Endothelial cell of umbilical vein (primary cell): ENCODE results near the gene HENMT1. TPM values are rescaled to one million over a fixed set of nuclear protein-coding genes. Genes with fewer than 3 reads are reported as not detected.
A peak's percentile ranks its signal among the peaks of the same experiment; 100 is the strongest.

Experiments used
- BruUV-seq: library from RNA; stranded (reverse); fragments of 400-500 nt; replicated peaks from 2 replicates; lab custom pipeline; 2021; lab: Mats Ljungman, UMichigan
- CTCF ChIA-PET: fragments of 300-600, 350-600 bp; sonication (Branson Sonifier 250); formaldehyde crosslinking; loops from one replicate; lab custom pipeline; 2021; ENCODE audit warnings: antibody characterized with exemption, inconsistent platforms; lab: Charles Lee
- POLR2A ChIA-PET: fragments of 300-600, 350-600 bp; sonication (Branson Sonifier 250); formaldehyde crosslinking; loops from one replicate; lab custom pipeline; 2021; ENCODE audit warnings: antibody characterized with exemption, inconsistent platforms; lab: Charles Lee
- DNase-seq: peaks from one replicate; pipeline ENCODE4 v3.0.0-alpha.2; 2011; ENCODE audit warnings: low read depth, low spot score
- FAIRE-seq: peaks from 2 replicates; lab custom pipeline; 2011; peaks lifted over from hg19 to GRCh38; lab: Jason Lieb, UNC
- H2AFZ ChIP-seq: 2 replicates; pipeline ENCODE4 v1.6.0; 2012; ENCODE audit warnings: low read depth, low read length, control low read depth, inconsistent platforms
- H3K27ac ChIP-seq: 2 replicates; pipeline ENCODE4 v1.5.1; 2011; ENCODE audit warnings: low read depth, mild to moderate bottlenecking, control low read depth, low read length, moderate library complexity; ENCODE audit not compliant: insufficient read depth
- H3K27me3 ChIP-seq, 2 experiments: 2 replicates each; pipeline versions ENCODE4 v1.6.0 to v1.6.1; 2011; ENCODE audit warnings: low read length in 2 of 2, mixed read lengths in 1 of 2; ENCODE audit not compliant: control insufficient read depth in 2 of 2, insufficient read depth in 2 of 2
- H3K36me3 ChIP-seq, 2 experiments: 2 replicates in 1 of 2; 3 replicates in 1 of 2; pipeline ENCODE4 v1.5.1; 2011; ENCODE audit warnings: low read length in 2 of 2, mild to moderate bottlenecking in 1 of 2, moderate library complexity in 1 of 2; ENCODE audit not compliant: control insufficient read depth in 2 of 2, insufficient read depth in 2 of 2; ENCODE audit errors: extremely low read depth in 1 of 2
- H3K4me1 ChIP-seq: 3 replicates; pipeline ENCODE4 v1.5.1; 2011; ENCODE audit warnings: mild to moderate bottlenecking, low read length; ENCODE audit not compliant: control insufficient read depth, insufficient read depth; ENCODE audit errors: extremely low read depth
- H3K4me2 ChIP-seq: 2 replicates; pipeline ENCODE4 v1.6.1; 2011; ENCODE audit warnings: low read length, control low read depth, mixed read lengths; ENCODE audit not compliant: insufficient read depth
- H3K4me3 ChIP-seq, 3 experiments: fragments of 200-600 bp in 1 of 3; sonication (generic), shearing (Covaris generic) in 1 of 3; replicated peaks in 1 of 3; 2 replicates each; pipeline ENCODE4 v1.5.1; 2011 to 2016; ENCODE audit warnings: control low read depth in 3 of 3, low read length in 3 of 3, mild to moderate bottlenecking in 2 of 3, inconsistent platforms in 1 of 3, low read depth in 1 of 3, moderate library complexity in 1 of 3; ENCODE audit not compliant: insufficient read depth in 1 of 3
- H3K79me2 ChIP-seq: 2 replicates; pipeline ENCODE4 v1.6.0; 2012; ENCODE audit warnings: low read length, inconsistent platforms; ENCODE audit not compliant: control insufficient read depth, insufficient read depth
- H3K9ac ChIP-seq: replicated peaks from 2 replicates; pipeline ENCODE3; 2011; ENCODE audit warnings: low read length, control low read depth; ENCODE audit not compliant: insufficient read depth; ENCODE audit errors: extremely low read depth
- H3K9me1 ChIP-seq: replicated peaks from 3 replicates; pipeline ENCODE4 v1.6.0; 2011; ENCODE audit warnings: mild to moderate bottlenecking, low read length; ENCODE audit not compliant: control insufficient read depth, insufficient read depth; ENCODE audit errors: extremely low read depth
- H3K9me3 ChIP-seq: replicated peaks from 2 replicates; pipeline ENCODE4 v1.5.1; 2012; ENCODE audit warnings: low read length, inconsistent platforms; ENCODE audit not compliant: control insufficient read depth, insufficient read depth
- H4K20me1 ChIP-seq: replicated peaks from 2 replicates; pipeline ENCODE3; 2011; ENCODE audit warnings: mild to moderate bottlenecking, low read length; ENCODE audit not compliant: control insufficient read depth, insufficient read depth; ENCODE audit errors: extremely low read depth
- EZH2 ChIP-seq: IDR thresholded peaks from 2 replicates; pipeline ENCODE4 v1.6.1; 2012; ENCODE audit warnings: borderline replicate concordance, low read depth, mild to moderate bottlenecking, moderate library complexity, low read length, inconsistent platforms; ENCODE audit not compliant: severe bottlenecking
- FOS ChIP-seq: IDR thresholded peaks from 2 replicates; pipeline ENCODE4 v1.6.1; 2011; ENCODE audit warnings: mild to moderate bottlenecking, low read length, moderate library complexity, borderline replicate concordance; ENCODE audit not compliant: insufficient read depth
- GATA2 ChIP-seq: IDR thresholded peaks from 2 replicates; pipeline ENCODE4 v1.7.0; 2011; ENCODE audit warnings: low read depth, mild to moderate bottlenecking, moderate library complexity, mixed read lengths, low read length; ENCODE audit not compliant: insufficient read length, insufficient read depth
- JUN ChIP-seq: IDR thresholded peaks from 2 replicates; pipeline ENCODE4 v1.6.1; 2011; ENCODE audit warnings: borderline replicate concordance, low read depth; ENCODE audit not compliant: insufficient read length, insufficient read depth
- MYC ChIP-seq: IDR thresholded peaks from one replicate; pipeline ENCODE4 v1.6.1; 2011; ENCODE audit warnings: mild to moderate bottlenecking, low read depth, low read length
- POLR2A ChIP-seq: IDR thresholded peaks from 2 replicates; pipeline ENCODE4 v1.6.1; 2012; ENCODE audit warnings: low read depth, mild to moderate bottlenecking, control low read depth, low read length
- POLR2AphosphoS5 ChIP-seq: IDR thresholded peaks from 2 replicates; pipeline ENCODE4 v1.6.1; 2012; ENCODE audit warnings: low read depth, mild to moderate bottlenecking, control low read depth, low read length, moderate library complexity; ENCODE audit not compliant: insufficient read depth
- dilution Hi-C: fragments of 300-500 bp; cut with MboI; formaldehyde crosslinking; loops from one replicate; pipeline ENCODE4 v1.15.0; 2019; ENCODE audit warnings: low sequenced_read_pairs; ENCODE audit not compliant: extremely low pct_ligation_motif_present
- intact Hi-C: fragments of 100-400 bp; cut with micrococcal nuclease; formaldehyde crosslinking; loops from one replicate; pipeline ENCODE4 v1.10.0; 2022
- polyA plus RNA-seq, 4 experiments: library from polyadenylated mRNA; depleted of rRNA in 3 of 4; stranded (reverse) in 3 of 4; unstranded in 1 of 4; fragments of >200 nt; gene quantifications; 2 replicates each; pipeline versions ENCODE4 v1.2.1 to v1.2.3, GENCODE V29; 2011 to 2012; ENCODE audit warnings: missing spikeins in 1 of 4
- total RNA-seq: library from RNA; stranded (reverse); gene quantifications from 2 replicates; pipeline ENCODE4 v1.2.3, GENCODE V29; 2021
- TF ChIP-seq, protein P1 (sequence below): IDR thresholded peaks from 2 replicates; pipeline ENCODE4 v1.6.1; 2011; ENCODE audit not compliant: insufficient read depth, insufficient read length
- TF ChIP-seq, protein P2 (sequence below), 2 donors: IDR thresholded peaks; 1 replicate in 1 of 2; 2 replicates in 1 of 2; pipeline ENCODE4 v1.5.1; 2011; ENCODE audit warnings: low read length in 2 of 2, mild to moderate bottlenecking in 2 of 2, moderate library complexity in 2 of 2, control low read depth in 1 of 2, inconsistent platforms in 1 of 2, low read depth in 1 of 2; ENCODE audit not compliant: insufficient read depth in 1 of 2; ENCODE audit errors: extremely low read depth in 1 of 2

Gene HENMT1
- total and polyA plus RNA-seq, 2 donors (not counting 3 experiments of a cell fraction or from before 2014, with no cell fraction given): 4.4 to 4.5 TPM

DNA sequence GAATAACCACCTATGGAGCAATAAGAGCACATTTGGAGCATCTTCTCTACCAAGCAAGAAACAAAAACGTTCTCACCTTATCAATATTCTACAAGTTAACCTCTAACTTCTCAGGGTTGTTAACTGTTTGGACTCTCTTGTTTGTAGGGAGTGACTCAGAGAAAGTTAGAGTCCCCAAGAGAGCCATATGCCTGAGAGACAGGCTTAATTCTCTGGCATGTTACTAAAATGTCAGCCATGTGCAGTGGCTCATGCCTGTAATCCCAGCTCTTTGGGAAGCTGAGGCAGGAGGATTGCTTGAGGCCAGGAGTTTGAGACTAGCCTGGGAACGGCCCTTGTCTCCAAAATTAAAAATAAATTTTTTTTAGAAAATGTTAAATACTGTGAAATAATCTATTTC, 4.2 kb upstream of the HENMT1 start:
- POLR2A ChIA-PET: no interaction called here
- peak; percentile 43 for FAIRE-seq
- intact Hi-C loops: no loop called here

More for the DNA sequence above, 4.2 kb upstream of the HENMT1 start:
- dilution Hi-C loops: no loop called here
- Histone ChIP-seq H3K4me2 (no peak overlapping the region), H3K4me3 (no peak overlapping the region), H3K9me1 (no peaks in the 10 kb centered on the region), H2AFZ (no peak overlapping the region), H3K27ac (no peak overlapping the region), H4K20me1 (no peaks in the 10 kb centered on the region), H3K79me2 (no peaks in the 10 kb centered on the region), H3K27me3 (no peaks in the 10 kb centered on the region), H3K9ac (no peak overlapping the region), H3K9me3 (no peaks in the 10 kb centered on the region), H3K36me3 (no peaks in the 10 kb centered on the region), H3K4me1 (peaks cover 7% of the 10 kb centered on the region)
- no peak for TF ChIP-seq FOS
- TF ChIP-seq, protein P1, sequence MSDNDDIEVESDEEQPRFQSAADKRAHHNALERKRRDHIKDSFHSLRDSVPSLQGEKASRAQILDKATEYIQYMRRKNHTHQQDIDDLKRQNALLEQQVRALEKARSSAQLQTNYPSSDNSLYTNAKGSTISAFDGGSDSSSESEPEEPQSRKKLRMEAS: no peak
- no peak for TF ChIP-seq GATA2
- TF ChIP-seq EZH2: no peak
- TF ChIP-seq POLR2AphosphoS5: no peak
- TF ChIP-seq MYC: no peak
- no peak for TF ChIP-seq POLR2A
- no peak for TF ChIP-seq JUN
- TF ChIP-seq, protein P2, sequence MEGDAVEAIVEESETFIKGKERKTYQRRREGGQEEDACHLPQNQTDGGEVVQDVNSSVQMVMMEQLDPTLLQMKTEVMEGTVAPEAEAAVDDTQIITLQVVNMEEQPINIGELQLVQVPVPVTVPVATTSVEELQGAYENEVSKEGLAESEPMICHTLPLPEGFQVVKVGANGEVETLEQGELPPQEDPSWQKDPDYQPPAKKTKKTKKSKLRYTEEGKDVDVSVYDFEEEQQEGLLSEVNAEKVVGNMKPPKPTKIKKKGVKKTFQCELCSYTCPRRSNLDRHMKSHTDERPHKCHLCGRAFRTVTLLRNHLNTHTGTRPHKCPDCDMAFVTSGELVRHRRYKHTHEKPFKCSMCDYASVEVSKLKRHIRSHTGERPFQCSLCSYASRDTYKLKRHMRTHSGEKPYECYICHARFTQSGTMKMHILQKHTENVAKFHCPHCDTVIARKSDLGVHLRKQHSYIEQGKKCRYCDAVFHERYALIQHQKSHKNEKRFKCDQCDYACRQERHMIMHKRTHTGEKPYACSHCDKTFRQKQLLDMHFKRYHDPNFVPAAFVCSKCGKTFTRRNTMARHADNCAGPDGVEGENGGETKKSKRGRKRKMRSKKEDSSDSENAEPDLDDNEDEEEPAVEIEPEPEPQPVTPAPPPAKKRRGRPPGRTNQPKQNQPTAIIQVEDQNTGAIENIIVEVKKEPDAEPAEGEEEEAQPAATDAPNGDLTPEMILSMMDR (IDR thresholded peaks at IDR 0.05; ENCODE audit: extremely low read depth in 1 of 2, insufficient read depth in 1 of 2, low read depth in 1 of 2, low read length in 2 of 2): no peak
- BruUV-seq: no TSS peak
- CTCF ChIA-PET: no interaction called here
- no peak for DNase-seq
